ENCODE data around the gene HOXA2. TPM values are rescaled to one million over a fixed set of nuclear protein-coding genes. Genes with fewer than 3 reads are reported as not detected.

HOXA2 gene
- total RNA-seq, 1 donor from 2014 or later, result not detected

DNA sequence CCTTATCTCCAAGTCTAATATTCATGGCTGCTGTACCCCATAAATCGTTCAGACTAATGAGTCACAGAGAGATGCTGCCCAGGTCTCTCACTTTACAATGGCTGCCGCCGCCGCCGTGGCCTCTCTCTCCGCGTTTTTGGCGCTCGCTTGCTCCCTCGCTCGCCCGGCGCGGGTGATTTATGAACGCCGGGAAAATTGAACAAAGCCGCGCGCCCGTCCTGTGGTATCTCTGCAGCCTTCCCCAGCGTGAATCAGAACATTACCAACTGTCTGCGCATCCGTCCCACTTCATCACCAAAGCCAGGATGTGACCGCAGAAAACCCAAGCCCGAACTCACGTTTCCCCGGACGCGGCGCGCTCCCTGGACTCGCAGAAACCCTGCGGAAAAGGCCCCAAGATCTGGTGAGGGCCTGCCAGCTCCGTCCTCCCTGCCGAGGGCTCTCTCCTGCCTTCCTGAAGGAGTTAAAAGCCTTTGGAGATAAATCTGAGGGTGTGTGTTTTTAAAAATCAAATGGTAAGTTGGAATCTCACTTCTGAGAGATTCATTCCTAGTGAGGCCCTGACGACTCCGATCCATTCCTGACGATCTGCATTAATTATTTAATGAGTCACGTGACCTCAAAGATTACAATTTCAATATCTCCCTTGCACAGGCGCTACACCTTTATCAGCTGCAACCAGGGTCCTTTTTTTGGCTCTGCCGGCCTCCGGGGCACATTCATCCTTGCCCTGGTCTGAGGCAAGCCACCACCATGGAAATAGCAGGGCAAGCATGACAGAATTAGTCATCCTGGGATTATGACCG lies 21.8 kb upstream of the HOXA2 start:
- no peak for DNase-seq
- Mint-ChIP-seq H3K27me3 (ENCODE audit: unreplicated experiment) (peaks cover 37% of the 10 kb centered on the region), H3K4me1 (ENCODE audit: low read depth, unreplicated experiment) (no peaks in the 10 kb centered on the region), H3K4me3 (ENCODE audit: unreplicated experiment) (no peak overlapping the region), H3K36me3 (ENCODE audit: unreplicated experiment) (no peaks in the 10 kb centered on the region), H3K27ac (ENCODE audit: unreplicated experiment) (no peak overlapping the region), H3K9me3 (ENCODE audit: unreplicated experiment) (peaks cover 10% of the 10 kb centered on the region)
- TF ChIP-seq CTCF (IDR thresholded peaks at IDR 0.05; ENCODE audit: partially characterized antibody, unreplicated experiment), result no peak

- Mint-ChIP-seq H3K4me3 (ENCODE audit: unreplicated experiment) (no peak overlapping the region), H3K27me3 (ENCODE audit: unreplicated experiment) (peaks cover 36% of the 10 kb centered on the region)
- no peak for DNase-seq
Observed at GRCh38 chr7:27123477-27124053, 21.1 kb upstream of the HOXA2 start.

DNA sequence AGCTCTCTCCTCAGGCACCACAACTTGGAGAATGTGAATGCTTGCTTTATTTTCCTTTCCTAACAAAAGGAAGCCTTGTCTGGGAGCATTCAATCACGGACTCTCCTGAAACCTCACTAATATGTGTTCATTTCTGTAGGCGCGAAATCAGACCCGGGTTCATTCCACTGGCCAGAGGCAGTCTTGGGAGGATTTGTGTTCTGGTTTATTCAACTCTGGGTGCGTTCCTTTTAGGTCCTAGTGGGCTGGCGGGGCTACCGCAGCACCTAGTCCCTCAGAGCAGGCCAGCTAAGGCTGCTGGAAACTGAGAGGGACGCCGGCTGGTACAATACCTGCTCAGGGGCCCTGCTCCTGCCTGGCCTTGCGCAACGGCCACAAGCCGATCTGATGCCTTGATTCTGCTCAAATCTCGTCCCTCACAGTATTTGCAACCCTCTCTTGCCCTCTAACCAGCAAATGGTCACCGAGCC lies 20.6 kb upstream of the HOXA2 start:
- Mint-ChIP-seq H3K27me3 (ENCODE audit: unreplicated experiment) (peaks cover 40% of the 10 kb centered on the region), H3K36me3 (ENCODE audit: unreplicated experiment) (no peaks in the 10 kb centered on the region), H3K4me3 (ENCODE audit: unreplicated experiment) (no peak overlapping the region), H3K4me1 (ENCODE audit: low read depth, unreplicated experiment) (no peaks in the 10 kb centered on the region), H3K27ac (ENCODE audit: unreplicated experiment) (no peak overlapping the region), H3K9me3 (ENCODE audit: unreplicated experiment) (peaks cover 12% of the 10 kb centered on the region)
- no peak for TF ChIP-seq CTCF (IDR thresholded peaks at IDR 0.05; ENCODE audit: partially characterized antibody, unreplicated experiment)
- DNase-seq, result no peak

More at GRCh38 chr7:27123477-27124053, 21.1 kb upstream of the HOXA2 start:
- TF ChIP-seq CTCF (IDR thresholded peaks at IDR 0.05; ENCODE audit: partially characterized antibody, unreplicated experiment), result no peak
- H3K9me3 Mint-ChIP-seq (ENCODE audit: unreplicated experiment), result peaks cover 12% of the 10 kb centered on the region
- H3K4me1 Mint-ChIP-seq (ENCODE audit: low read depth, unreplicated experiment), result no peaks in the 10 kb centered on the region
- no peak overlapping the region for H3K27ac Mint-ChIP-seq (ENCODE audit: unreplicated experiment)
- no peaks in the 10 kb centered on the region for H3K36me3 Mint-ChIP-seq (ENCODE audit: unreplicated experiment)

GRCh38 chr7:27122077-27122910 lies 19.8 kb upstream of the HOXA2 start:
- no peak overlapping the region for H3K4me3 Mint-ChIP-seq (ENCODE audit: unreplicated experiment)
- no peak for TF ChIP-seq CTCF (IDR thresholded peaks at IDR 0.05; ENCODE audit: partially characterized antibody, unreplicated experiment)
- H3K36me3 Mint-ChIP-seq (ENCODE audit: unreplicated experiment), result no peaks in the 10 kb centered on the region
- no peak overlapping the region for H3K27ac Mint-ChIP-seq (ENCODE audit: unreplicated experiment)
- H3K4me1 Mint-ChIP-seq (ENCODE audit: low read depth, unreplicated experiment), result no peaks in the 10 kb centered on the region
- no peak for DNase-seq
- peaks cover 47% of the 10 kb centered on the region for H3K27me3 Mint-ChIP-seq (ENCODE audit: unreplicated experiment)
- H3K9me3 Mint-ChIP-seq (ENCODE audit: unreplicated experiment), result peaks cover 12% of the 10 kb centered on the region

Measured in glutamatergic neuron (in vitro differentiated cells).